ENCODE results near the gene MRPL27. TPM values are rescaled to one million over a fixed set of nuclear protein-coding genes. Genes with fewer than 3 reads are reported as not detected.

MRPL27 gene
- total RNA-seq, 1 donor from 2014 or later: 92.5 TPM

DNA sequence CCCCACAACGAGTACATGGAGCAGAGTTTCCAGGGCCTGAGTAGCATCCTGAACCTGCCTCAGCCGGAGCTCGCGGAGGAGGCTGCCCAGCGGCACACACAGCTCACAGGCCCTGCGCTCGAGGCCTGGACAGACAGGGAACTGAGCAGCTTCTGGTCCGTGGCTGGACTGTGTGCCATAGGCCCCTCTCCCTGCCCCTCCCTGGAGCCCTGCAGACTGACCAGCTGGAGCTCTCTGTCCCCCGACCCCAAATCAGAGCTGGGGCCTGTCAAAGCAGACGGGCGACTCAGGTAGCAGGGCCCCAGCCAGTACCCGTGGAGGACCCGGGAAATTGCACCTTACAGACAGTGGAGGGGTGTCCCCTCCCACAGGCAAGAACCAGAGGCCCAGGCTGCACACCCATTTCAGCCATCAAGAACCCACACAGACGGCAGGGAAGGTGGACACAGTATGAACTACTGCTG is 13.0 kb downstream of the MRPL27 start:
- Histone ChIP-seq H3K27me3 (ENCODE audit: control insufficient read depth, insufficient read depth, low read length) (no peaks in the 10 kb centered on the region), H3K36me3 (ENCODE audit: control insufficient read depth, insufficient read depth, low read length) (no peaks in the 10 kb centered on the region), H3K4me3 (ENCODE audit: low read depth, low read length) (no peak overlapping the region)
- DNase-seq (ENCODE audit: low read depth): no peak
- TF ChIP-seq CTCF (IDR thresholded peaks at IDR 0.05; ENCODE audit: insufficient read depth, low read length, poor library complexity, severe bottlenecking): no peak

- TF ChIP-seq CTCF (IDR thresholded peaks at IDR 0.05; ENCODE audit: insufficient read depth, low read length, poor library complexity, severe bottlenecking): no peak
- Histone ChIP-seq H3K4me3 (ENCODE audit: low read depth, low read length) (no peak overlapping the region), H3K27me3 (ENCODE audit: control insufficient read depth, insufficient read depth, low read length) (no peaks in the 10 kb centered on the region), H3K36me3 (ENCODE audit: control insufficient read depth, insufficient read depth, low read length) (no peaks in the 10 kb centered on the region)
- DNase-seq (ENCODE audit: low read depth): no peak
Measured at GRCh38 chr17:50359005-50359699, 13.8 kb downstream of the MRPL27 start.

DNA sequence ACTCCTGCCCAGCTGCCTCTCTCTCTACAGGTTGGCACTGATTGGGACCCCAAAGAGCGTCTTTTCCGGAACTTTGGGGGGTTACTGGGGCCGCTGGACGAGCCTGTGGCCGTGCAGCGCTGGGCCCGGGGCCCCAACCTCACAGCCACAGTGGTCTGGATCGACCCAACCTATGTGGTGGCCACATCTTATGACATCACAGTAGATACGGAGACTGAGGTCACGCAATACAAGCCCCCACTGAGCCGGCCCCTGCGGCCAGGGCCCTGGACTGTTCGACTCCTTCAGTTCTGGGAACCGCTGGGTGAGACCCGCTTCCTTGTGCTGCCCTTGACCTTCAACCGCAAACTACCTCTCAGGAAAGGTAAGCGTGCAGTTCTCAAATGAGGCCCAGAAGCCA is 14.8 kb downstream of the MRPL27 start:
- TF ChIP-seq CTCF (IDR thresholded peaks at IDR 0.05; ENCODE audit: insufficient read depth, low read length, poor library complexity, severe bottlenecking): no peak
- no peaks in the 10 kb centered on the region for H3K27me3 ChIP-seq (ENCODE audit: control insufficient read depth, insufficient read depth, low read length)
- no peaks in the 10 kb centered on the region for H3K36me3 ChIP-seq (ENCODE audit: control insufficient read depth, insufficient read depth, low read length)
- no peak for DNase-seq (ENCODE audit: low read depth)
- no peak overlapping the region for H3K4me3 ChIP-seq (ENCODE audit: low read depth, low read length)

- no peaks in the 10 kb centered on the region for H3K36me3 ChIP-seq (ENCODE audit: control insufficient read depth, insufficient read depth, low read length)
- TF ChIP-seq CTCF (IDR thresholded peaks at IDR 0.05; ENCODE audit: insufficient read depth, low read length, poor library complexity, severe bottlenecking): no peak
Measured at GRCh38 chr17:50356892-50357510, 16.0 kb downstream of the MRPL27 start.

GRCh38 chr17:50356418-50356817 is 16.6 kb downstream of the MRPL27 start:
- no peak for TF ChIP-seq CTCF (IDR thresholded peaks at IDR 0.05; ENCODE audit: insufficient read depth, low read length, poor library complexity, severe bottlenecking)
- H3K36me3 ChIP-seq (ENCODE audit: control insufficient read depth, insufficient read depth, low read length): no peaks in the 10 kb centered on the region

More at GRCh38 chr17:50356892-50357510, 16.0 kb downstream of the MRPL27 start:
- H3K27me3 ChIP-seq (ENCODE audit: control insufficient read depth, insufficient read depth, low read length): no peaks in the 10 kb centered on the region
- H3K4me3 ChIP-seq (ENCODE audit: low read depth, low read length): no peak overlapping the region
- no peak for DNase-seq (ENCODE audit: low read depth)

More at GRCh38 chr17:50356418-50356817, 16.6 kb downstream of the MRPL27 start:
- DNase-seq (ENCODE audit: low read depth): no peak
- Histone ChIP-seq H3K4me3 (ENCODE audit: low read depth, low read length) (no peak overlapping the region), H3K27me3 (ENCODE audit: control insufficient read depth, insufficient read depth, low read length) (no peaks in the 10 kb centered on the region)
